NCI-H460 (cell line): ENCODE measurements around the gene LYRM4. TPM values are rescaled to one million over a fixed set of nuclear protein-coding genes. Genes with fewer than 3 reads are reported as not detected.

Experiments used
- DNase-seq: peaks from one replicate; pipeline ENCODE4 v3.0.0-alpha.2; 2016; ENCODE audit warnings: low read depth; ENCODE audit errors: extremely low read depth
- total RNA-seq: library from RNA; depleted of rRNA; stranded (reverse); fragments of >200 nt; shearing (Covaris generic); gene quantifications from 2 replicates; pipeline ENCODE4 v1.2.3, GENCODE V29; 2014

LYRM4 gene
- total RNA-seq, 1 experiment from 2014 or later, result 31.6 TPM

- no peak for DNase-seq
These were observed 13.5 kb downstream of the LYRM4 start for GRCh38 chr6:5247201-5247600.

GRCh38 chr6:5246141-5247097 is 14.3 kb downstream of the LYRM4 start:
- no peak for DNase-seq

GRCh38 chr6:5243069-5243468 is 17.7 kb downstream of the LYRM4 start:
- no peak for DNase-seq

- no peak for DNase-seq
These were observed 19.5 kb downstream of the LYRM4 start for GRCh38 chr6:5241252-5241651.

- DNase-seq, result no peak
These were observed 22.4 kb downstream of the LYRM4 start for GRCh38 chr6:5238336-5238735.

GRCh38 chr6:5237805-5238204 is 22.9 kb downstream of the LYRM4 start:
- no peak for DNase-seq

GRCh38 chr6:5235830-5236229 is 24.9 kb downstream of the LYRM4 start:
- DNase-seq, result no peak

GRCh38 chr6:5234874-5235273 is 25.9 kb downstream of the LYRM4 start:
- no peak for DNase-seq

- no peak for DNase-seq
These were observed 29.5 kb downstream of the LYRM4 start for GRCh38 chr6:5231289-5231688.

- DNase-seq, result no peak
These were observed 30.7 kb downstream of the LYRM4 start for GRCh38 chr6:5230081-5230480.

GRCh38 chr6:5229356-5229755 is 31.4 kb downstream of the LYRM4 start:
- DNase-seq, result no peak

GRCh38 chr6:5223309-5223708 is 37.4 kb downstream of the LYRM4 start:
- DNase-seq, result no peak

GRCh38 chr6:5220443-5220842 is 40.3 kb downstream of the LYRM4 start:
- no peak for DNase-seq

GRCh38 chr6:5219011-5219691 is 41.6 kb downstream of the LYRM4 start:
- DNase-seq, result no peak

GRCh38 chr6:5217356-5217755 is 43.4 kb downstream of the LYRM4 start:
- DNase-seq, result no peak

GRCh38 chr6:5215799-5216198 is 45.0 kb downstream of the LYRM4 start:
- DNase-seq, result no peak

GRCh38 chr6:5215159-5215558 is 45.6 kb downstream of the LYRM4 start:
- no peak for DNase-seq

- no peak for DNase-seq
These were observed 46.1 kb downstream of the LYRM4 start for GRCh38 chr6:5214570-5215052.

- no peak for DNase-seq
These were observed 46.9 kb downstream of the LYRM4 start for GRCh38 chr6:5213836-5214235.

GRCh38 chr6:5211492-5211891 is 49.3 kb downstream of the LYRM4 start:
- DNase-seq, result no peak

- no peak for DNase-seq
These were observed 52.2 kb downstream of the LYRM4 start for GRCh38 chr6:5208471-5208971.

- DNase-seq, result no peak
These were observed 52.7 kb downstream of the LYRM4 start for GRCh38 chr6:5208057-5208456.
